HG02943 (cell line): ENCODE results near the gene ACP2.

Experiments
- ATAC-seq: cut with Tn5 transposase; IDR thresholded peaks from one replicate; pipeline ENCODE4 v1.9.1; 2021; ENCODE audit warnings: mild to moderate bottlenecking, low read depth, moderate library complexity; ENCODE audit not compliant: unreplicated experiment

The ACP2 gene

DNA sequence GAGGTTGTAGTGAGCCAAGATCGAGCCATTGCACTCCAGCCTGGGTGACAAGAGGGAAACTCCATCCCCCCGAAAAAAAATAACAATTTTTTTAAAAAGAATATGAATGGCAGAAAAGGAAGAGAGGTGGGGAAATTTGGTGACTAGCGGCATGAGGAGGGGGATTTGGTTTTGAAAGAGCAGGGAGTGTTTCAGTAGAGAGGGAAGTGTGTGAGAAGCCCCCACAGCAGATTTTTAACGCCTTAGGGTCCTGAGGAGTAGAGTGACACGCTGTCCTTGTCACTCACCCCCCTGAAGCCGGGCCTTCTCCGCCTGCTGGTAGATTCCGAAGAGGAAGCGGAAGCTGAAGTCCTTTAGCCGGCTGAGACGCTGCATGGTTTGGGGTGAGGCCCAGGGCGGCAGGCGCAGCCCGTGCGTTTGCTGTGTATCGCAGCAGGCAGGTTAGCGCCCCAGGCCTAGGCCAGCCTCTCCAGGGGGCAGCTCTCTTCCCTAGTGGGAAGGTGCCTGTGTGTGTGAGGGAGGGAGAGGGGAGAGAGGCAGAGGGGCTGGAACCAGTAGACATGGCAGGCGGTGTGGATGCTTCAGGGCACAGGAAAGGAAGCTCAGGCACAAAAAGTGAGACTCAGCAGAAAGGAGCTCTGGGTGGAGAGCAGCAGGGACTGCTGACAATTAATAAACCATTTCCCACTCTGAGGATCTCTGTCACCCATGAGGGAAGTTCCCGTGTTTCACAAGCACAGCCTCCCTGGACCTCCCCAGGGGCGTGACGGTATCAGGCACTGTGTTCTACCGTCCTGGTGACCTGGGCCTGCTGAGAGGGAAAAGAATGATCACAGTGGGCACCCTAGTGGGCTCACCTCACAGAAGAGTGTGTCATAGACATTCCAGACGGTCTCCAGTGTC, 3.9 kb downstream of the ACP2 start:
- ATAC-seq = no peak

DNA sequence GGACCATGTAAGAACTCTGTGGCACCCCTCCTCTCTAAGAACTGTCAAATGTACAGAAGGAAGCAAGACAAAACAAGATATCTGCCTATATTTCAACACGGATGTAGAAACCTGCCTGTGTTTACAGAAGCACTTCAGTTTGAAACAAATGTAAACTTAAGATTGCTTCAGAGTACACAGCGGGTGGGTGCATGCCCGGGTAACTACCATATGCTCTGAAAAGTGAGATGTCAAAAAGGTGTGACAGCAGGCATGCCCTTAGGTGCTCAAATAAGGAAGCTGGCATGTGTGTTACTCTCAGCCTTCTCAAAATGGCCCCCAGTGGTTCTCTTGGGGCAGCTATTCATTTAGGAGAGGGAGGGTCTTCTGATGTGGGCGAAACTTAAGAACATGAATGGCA, 5.2 kb downstream of the ACP2 start:
- ATAC-seq = no peak

DNA sequence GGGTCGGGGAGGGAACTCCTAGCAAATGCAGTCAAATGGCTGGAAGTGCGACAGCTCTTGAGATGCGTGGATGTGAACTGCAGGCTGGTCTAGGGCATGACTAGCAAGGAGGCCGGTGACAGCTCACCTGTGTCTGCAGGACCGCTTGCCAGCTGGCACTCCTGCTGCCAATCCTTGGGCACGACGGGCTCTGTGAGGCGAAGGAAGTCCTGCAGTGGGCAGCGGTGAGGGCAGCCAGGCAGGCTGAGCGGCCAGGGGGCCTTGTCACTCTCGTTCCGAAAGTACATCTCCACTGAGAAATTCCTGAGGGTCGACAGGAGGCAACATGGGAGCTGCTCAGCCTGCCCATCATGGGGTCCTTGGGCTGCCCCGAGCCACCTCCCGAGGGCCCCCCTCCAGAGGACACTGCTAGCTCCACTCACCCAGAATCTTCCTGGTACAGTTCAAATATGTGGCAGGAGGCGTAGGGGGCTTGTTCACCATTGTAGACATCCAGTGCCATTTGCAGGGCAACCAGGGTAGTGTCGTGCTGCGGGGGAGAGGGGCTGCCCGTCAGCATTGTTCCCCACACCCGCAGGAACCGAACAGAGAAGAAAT, 5.9 kb downstream of the ACP2 start:
- no peak for ATAC-seq

DNA sequence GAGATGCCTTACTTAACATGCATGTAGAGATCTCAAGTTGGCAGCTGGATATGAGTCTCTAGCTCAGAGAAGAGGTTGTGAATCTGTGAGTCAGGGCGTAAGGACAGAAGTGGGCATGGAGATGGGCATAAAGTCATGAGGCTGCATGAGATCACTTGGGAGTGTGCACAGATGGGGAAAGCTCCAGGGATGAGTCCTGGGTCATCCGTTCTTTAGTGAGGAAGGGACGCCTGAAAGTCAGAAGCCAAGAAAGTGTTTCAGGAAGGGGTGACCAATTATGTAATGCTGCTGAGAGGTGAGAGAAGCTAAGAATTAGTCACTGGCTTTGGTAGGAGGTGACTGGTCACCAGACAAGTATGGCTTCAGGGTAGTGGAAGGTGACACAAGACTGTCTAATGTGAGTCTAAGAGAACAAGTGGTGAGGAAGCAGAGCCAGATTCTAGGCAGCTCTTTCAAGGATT, 6.7 kb downstream of the ACP2 start:
- ATAC-seq = no peak

DNA sequence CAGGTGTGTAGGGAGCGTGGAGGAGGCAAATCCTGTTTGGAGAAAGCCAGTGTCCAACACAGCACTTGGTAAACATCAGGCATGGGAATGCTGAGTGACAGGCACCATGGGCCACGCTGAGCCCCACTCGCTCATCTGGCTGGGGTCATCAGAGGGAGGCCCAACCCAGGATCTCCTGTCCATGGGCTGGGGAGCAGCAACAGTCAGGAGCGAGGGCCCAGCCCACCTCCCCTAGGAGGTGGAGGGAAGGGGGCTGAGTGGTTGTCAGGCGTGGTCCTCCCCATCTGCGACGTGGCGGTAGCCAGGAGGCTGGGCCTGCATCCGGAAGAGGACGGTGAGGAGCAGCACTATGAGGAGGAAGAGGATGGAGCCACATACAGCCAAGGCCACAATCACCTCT, 8.8 kb downstream of the ACP2 start:
- ATAC-seq = no peak

DNA sequence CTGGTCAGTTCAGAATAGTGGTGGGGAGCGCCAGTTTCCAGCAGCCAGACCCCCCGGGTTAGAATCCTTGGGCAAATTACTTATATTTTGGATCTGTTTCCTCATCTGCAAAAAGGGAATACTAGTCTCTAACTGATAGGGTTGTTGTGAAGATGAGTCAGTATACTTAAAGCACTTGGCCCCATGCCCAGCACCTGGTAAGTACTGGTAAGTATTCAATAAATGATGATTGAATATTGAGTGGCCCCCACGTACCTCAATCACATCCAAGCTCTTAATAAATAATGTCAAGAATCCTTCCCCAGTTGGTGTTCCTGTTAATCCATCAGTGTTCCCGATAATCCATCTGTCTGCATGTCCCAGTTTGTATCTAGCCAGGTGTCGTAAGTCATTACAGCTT, 12.1 kb downstream of the ACP2 start:
- ATAC-seq = no peak

DNA sequence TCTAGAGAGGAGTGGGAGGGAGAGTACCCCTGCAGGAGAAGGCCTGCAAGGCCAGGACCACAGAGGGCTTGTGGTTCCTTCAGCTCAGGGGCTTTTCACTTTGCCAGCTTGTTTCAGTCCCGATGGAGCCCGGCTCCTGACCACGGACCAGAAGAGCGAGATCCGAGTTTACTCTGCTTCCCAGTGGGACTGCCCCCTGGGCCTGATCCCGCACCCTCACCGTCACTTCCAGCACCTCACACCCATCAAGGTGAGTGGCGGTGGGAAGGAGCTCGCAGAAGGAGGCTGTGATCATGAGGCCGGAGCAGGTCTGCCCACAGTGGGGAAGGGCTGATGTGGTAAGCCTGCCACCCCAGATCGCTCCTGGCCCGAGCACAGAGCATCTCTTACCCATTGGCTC, 13.5 kb downstream of the ACP2 start:
- no peak for ATAC-seq

DNA sequence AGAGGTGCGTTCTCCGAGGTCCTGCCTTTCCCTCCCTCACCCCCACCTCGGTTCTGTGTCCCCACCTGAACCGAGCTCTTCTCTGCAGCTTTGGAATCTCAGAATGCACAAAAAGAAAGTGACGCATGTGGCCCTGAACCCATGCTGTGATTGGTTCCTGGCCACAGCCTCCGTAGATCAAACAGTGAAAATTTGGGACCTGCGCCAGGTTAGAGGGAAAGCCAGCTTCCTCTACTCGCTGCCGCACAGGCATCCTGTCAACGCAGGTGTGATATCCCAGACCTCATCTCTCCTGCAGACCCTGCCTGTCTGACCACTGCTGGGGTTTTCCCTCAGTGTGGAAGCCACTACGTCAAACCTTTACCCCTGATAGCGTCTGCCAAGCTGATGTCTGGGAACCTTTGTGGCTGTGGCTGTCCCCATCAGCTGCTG, 13.9 kb downstream of the ACP2 start:
- no peak for ATAC-seq

DNA sequence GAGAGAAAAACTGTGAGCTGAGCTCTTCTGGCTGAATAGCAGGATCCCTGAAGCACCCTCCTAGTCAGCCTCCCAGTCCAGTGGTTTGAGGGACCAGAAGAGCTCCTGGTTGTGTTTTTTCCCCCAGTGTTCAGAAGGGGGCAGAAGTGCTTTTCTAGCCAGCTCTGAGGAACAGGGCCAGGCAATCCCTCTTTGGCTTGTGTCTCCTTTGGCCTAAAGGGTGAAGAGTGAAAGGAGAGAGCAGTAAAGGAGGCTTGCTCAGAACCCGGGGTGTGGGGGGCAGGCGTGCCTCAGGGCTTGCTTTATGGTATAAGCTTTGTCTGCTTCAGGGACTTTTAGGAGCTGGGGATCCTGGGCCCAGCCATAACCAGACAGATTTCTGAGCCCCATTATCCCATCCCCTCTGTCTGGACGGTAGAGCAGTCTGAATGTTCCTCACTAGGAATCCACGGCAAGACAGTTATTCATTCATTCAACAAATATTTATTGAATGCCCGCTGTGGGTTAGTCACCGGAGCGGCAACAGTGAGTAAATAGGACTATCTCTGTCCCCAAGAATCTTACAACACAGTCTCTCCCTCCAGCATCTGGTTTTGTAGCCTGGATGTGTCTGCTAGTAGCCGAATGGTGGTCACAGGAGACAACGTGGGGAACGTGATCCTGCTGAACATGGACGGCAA, 14.5 kb downstream of the ACP2 start:
- ATAC-seq = no peak

DNA sequence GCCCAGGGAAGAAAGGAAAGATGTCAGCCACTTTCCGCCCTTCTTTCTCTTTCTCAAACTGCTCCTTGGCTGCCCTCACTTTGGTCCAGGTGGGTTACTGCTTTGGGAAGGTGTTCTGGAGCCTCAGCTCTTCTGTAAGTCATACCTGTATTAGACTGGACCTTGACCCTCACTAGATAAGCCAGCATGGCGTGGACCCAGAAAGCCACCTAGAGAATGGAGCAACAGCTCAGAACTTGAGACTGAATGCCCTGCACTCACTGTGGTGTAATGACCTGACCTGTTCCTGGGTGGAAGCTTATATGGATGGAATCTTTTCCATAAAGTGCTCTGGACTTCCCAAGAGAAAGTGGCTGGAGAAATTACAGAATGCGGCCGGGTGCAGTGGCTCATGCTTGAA, 15.6 kb downstream of the ACP2 start:
- no peak for ATAC-seq

DNA sequence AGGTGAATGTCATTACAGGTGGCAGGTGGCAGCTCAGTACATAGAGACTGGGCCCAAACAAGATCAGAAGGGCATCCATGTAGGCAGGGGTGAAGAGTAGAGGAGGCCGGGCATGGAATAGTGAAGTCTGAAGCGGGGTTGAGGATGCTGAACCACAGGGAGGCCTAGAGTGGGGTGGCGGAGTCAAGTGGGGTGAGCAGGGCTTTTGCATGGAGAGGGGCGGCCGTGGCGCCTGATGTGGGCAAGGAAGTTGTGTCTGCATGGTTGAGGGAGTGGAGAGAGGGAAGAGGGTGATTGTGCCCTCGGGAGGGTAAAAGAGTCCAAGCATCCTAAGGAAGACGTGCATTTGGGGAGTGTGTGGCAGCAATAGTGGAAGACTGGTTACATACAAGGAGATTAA, 19.5 kb downstream of the ACP2 start:
- ATAC-seq = no peak

DNA sequence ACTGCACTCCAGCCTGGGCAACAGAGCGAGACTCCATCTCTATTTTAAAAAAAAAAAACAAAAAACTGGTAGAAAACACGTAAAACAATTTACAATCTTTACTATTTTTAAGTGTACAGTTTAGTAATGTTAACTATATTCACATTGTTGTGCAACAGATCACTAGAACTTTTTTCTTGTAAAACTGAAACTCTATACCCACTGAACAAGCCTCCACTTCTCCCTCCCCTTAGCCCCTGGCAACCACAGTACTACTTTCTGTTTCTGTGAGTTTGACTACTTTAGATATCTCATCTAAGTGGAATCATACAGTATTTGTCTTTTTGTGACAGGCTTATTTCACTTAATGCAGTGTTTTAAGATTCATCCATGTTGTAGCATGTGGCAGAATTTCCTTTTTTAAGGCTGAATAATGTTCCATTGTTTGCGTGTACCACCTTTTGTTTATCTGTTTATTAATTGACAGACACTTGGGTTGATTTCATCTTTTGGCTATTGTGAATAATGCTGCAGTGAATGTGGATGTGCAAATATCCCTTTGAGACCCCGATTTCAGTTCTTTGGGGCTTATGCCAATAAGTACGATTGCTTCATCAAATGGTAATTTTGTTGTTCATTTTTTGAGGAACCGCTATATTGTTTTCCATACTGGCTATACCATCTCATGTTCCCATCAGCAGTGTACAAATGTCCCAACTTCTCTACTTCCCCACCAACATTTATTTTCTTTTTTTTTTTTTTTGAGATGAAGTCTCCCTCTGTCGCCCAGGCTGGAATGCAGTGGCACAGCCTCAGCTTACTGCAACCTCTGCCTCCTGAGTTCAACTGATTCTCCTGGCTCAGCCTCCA, 22.8 kb downstream of the ACP2 start:
- ATAC-seq = peak; percentile 88

DNA sequence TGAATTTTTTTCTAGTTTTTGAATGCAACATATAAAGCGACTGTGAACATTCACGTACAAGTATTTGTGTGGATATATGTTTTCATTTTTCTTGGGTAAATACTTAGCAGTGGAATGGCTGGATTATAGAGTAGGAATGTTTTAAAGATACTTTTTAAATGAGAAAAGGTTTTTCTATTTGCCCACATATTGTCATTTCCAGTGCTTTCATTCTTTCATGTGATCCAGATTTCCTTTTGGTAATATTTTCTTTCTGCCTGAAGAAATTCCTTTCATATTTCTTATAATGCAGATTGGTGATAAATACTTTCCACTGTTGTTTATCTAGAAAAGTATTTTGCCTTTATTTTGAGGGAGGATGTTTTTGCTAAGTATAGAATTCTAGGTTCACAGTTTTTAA, 25.9 kb downstream of the ACP2 start:
- ATAC-seq = no peak

DNA sequence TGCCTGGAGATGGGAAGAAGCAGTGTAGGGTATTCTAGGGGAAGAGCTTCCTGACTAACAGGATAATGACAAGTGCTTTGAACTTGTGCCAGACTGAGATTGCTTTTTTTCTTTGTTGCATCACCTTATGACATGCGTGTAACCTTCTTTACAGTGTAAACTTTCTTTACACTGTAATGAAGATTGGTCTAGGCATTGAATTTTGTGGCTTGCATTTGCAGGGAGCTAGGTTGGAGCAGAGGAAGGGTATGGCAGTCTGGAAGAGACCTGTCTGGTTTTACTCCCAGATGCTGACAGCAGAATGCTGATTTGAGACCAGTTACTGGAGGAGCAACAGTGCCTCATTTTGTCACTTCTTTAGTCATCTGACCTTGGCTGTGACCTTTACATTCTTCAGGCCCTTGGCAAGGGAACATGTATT, 28.2 kb downstream of the ACP2 start:
- no peak for ATAC-seq

DNA sequence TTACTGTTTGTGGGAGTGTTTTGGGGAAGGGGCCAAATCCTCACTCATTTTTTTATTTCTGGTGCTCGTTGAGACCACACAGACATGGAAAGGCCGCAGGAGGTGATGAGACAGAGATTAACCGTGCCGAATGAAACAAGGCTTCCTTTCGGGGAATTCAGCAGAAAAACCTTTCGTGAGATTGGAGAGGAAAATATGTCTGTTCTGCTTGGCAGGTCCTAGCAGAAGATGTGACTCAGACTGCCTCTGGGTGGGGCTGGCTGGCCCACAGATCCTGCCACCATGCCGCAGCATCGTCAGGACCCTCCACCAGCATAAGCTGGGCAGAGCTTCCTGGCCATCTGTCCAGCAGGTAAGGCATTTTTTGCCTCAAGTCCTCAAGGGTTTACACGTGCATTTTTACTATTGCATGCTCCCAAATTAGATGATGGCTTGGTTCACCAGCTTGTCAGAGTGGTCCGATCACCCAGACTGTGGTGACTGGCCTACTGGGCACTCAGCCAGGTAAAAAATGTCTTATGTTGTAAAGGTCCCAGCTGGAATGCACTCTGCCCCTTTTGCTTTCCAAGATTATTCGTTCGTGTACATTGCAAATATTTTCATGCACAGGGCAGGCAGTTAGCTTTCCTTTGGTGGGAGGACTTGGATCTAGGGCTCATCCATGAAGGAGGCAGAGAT, 32.4 kb downstream of the ACP2 start:
- no peak for ATAC-seq

DNA sequence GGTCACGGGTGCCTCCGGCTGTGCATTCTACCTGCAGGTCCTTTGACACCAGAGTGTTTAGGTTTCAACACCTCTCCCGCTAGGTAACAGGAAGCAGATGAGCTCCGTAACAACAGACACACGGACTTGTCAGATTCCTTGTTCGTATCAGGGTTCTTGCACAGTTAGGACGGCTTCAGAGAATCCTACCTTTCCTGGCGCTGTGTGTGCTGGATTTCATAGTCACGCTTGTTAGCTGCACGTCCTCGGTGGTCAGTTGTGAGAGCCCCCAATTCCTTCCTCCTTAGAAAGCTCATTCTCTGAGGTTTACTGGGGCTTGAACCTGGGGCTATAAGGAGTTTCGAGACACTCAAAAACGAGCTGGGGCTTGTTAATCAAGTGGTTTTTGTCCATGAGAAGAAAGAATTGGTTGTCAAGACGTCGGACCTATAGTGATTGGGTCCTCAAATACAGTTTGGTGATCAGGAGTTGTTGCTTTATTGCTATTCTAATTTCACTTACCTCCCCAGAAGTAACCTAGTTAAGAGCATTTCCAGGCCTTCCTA, 33.2 kb downstream of the ACP2 start:
- ATAC-seq = no peak

DNA sequence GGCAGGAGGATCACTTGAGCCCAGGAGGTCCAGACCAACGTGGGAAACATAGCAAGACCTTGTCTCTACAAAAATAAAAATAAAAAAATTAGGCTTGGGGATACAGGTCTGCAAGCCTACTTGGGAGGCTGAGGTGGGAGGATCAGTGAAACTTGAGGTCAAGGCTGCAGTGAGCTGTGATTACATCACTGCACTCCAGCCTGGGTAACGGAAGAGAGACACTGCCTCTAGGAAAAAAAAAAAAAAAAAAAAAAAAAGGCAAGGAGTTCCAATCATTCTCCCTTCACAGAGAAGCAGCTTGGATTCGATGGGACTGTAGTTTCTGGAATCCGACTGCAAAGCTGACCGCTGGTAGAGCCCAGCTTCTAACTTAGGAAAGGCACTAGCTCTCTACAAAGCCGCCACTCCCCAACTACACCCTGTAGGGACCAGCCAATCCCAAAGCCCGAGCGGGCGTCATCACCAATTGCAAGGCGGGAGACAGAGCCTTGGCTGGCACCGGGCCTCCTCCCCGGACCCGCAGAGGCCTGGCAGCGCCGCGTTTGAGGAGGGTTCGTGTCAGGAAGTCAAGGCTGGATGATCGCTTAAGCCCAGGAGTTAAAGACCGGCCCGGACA, 34.6 kb downstream of the ACP2 start:
- ATAC-seq = peak; percentile 38

DNA sequence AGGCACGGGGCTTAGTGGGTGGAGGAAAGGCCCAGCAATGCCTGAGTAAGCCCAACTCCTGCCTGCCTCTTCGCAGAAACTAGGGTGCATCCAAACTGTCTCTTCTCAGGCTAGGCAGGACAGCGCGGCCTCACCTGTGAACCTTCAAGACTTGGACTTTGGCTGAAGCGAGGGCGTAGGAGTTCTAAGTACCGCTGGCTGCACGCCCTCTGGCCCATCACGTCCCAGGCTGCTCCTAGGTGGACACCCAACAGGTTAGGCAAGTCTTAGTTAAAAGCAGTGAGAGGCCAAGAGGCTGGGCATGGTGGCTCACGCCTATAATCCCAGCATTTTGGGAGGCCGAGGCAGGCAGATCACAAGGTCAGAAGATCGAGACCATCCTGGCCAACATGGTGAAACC, 35.7 kb downstream of the ACP2 start:
- ATAC-seq = no peak

DNA sequence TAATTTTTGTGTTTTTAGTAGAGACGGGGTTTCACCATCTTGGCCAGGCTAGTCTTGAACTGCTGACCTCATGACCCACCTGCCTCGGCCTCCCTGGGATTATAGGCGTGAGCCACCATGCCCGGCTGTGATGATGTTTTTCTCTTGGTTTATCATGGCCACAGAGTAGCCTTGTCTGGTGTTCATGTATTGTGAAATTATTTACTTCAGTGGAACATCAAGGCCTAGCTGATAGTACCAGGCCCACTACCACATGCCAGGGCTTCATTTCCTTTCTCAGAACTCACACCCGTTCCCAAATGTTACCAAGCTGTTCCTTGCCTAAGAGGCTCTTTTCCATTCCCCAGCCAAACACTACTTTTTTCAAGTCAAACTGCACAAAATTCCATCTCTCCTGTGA, 40.0 kb downstream of the ACP2 start:
- ATAC-seq = no peak
